GM19463 (cell line): ENCODE data around the gene CLSTN2.

Source experiments
- ATAC-seq: cut with Tn5 transposase; IDR thresholded peaks from one replicate; pipeline ENCODE4 v1.9.1; 2021; ENCODE audit warnings: mild to moderate bottlenecking, moderate library complexity; ENCODE audit not compliant: unreplicated experiment

The CLSTN2 gene

DNA sequence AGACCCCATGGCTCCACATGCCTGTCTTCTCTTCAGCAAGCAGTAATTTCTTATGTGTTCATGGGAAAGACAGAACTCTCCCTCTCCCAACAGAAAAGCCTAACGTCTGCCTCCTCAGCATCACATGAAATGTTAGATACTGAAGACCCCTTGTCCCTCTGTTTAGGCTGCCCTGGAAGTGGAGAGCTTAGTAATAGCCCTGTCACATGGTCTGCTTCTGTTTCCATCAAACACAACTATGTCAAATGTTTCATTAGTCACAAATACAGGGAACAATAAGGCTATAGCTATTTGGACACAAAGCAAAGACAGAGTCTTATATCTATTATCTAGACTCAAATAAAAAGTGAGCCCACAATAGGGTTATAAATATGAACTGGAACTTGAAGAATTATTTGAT, 552.6 kb downstream of the CLSTN2 start:
- ATAC-seq, result no peak

DNA sequence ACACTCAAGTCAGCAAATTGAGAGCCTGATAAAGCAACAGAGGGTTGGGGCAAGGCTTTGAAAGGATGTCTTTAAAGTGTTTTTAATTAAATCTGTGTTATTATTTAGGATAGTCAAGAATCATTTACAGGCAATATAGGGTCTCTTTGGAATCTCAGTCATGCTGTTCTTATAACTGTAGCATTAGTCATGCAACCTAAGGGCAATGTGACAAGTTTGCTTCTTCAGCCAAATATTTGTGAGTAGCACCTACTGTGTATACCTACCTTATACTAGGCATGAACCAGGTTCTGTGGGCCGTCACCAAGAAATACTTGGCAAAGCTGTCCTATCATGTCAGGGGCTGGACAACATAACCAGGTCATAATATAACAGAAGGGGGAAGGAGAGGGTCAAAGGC, 558.3 kb downstream of the CLSTN2 start:
- no peak for ATAC-seq

DNA sequence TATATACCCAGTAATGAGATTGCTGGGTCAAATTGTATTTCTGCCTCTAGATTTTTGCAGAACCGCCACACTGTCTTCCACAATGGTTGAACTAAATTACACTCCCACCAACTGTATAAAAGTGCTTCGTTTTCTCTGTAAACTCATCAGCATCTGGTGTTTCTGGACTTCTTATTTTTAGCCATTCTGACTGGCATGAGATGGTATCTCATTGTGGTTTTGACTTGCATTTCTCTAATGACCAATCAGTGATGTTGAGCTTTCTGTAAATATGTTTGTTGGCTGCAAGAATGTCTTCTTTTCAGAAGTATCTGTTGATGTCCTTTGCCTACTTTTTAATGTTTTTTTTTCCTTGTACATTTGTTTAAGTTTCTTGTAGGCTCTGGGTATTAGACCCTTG, 560.0 kb downstream of the CLSTN2 start:
- ATAC-seq, result no peak

DNA sequence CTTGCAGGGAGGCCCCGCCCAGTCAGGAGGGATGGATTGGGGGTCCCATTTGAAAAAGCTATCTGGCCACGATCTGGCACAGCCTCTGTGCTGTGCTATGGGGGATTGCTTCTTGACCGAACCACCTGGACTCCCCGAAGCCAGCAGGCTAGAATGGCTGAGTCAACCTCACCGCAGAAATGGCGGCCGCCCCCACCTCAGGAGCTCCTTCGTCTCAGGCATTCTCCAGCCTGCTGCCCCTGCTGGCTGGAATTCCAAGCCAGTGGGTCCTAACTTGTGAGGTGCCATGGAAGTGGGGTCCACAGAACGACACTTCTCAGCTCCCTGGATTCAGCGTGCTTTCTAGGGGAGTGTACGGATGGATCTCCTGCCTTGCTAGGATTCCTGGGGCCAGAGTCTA, 562.3 kb downstream of the CLSTN2 start:
- ATAC-seq, result no peak

DNA sequence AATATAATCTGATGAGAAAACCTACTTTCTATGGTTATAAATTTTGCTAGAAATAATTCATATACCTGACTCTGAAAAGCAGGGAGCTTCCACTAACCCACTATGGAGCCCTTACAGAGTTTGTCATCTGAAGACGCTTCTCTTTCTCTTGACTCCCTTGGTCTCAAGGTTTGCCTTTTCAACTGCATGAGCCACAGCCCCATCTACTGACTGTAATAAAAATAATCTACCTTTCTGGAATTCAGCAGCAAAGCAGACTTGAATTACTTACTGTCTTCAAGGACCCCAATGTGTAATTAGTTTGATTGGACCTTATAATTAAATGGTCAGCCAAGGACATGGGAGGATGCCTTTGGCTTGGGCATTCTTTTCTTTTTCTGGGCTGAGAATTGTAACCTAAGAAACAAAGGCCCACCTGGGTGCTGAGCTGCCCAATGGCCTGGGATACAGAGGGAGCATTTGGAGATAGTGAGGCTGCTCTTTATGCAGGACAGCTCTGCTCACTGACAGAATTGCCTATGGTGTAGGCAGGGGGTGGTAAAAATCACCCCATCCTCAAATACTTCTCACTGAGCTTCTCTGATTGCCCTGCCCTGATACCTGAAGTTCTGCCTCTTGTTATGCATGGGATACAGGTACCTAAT, 564.3 kb downstream of the CLSTN2 start:
- no peak for ATAC-seq

DNA sequence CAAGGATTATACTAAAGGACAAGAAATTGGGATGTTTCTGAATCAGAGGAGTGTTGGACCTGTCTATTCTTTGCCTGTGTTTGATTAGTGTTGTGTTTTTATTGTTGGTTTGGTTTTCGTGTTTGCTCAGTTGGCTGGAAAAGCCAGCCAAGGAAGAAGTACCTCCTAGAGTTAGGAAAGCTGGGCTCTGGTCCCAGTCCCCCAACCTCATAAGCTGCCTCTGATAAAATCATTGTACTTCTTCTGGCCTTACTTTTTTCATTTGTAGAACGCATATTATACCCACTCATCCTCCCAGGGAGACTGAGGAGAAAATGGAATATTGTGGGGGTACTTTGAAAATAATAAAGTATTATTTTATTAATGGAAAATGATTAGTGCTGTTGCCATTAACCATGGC, 565.5 kb downstream of the CLSTN2 start:
- ATAC-seq, result no peak

DNA sequence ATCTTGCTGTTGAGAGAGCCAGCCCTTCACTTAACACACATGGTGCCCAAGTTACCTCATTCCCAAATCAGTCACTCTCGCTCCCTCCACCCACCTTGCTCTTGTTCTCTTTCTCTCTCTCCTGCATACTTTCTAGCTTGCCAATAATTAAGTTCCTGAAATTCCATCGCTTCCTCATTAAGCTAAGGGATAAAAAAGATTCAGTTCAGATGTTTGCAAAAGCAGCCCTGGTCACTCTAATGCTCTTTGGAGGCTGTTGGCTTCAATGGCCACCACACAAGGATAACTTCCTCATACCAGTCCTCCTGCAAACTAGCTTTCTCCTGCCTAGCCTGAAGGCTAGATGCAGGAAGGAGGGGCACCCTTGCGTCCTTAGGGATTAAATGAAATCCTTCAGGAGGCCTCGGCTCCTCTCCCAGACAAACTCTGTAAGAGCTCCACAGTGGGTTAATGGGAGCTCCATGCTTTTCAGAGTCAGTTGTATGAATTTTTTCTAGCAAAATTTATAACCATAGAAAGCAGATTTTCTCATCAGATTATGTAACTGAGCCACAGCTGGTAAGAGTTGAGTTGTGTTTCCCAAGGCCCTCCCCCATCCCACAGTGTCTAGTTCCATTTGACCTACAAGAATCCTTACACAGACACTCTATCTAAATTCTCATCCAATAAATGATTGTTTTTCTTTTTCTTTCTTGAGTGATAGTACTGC, 566.2 kb downstream of the CLSTN2 start:
- no peak for ATAC-seq

DNA sequence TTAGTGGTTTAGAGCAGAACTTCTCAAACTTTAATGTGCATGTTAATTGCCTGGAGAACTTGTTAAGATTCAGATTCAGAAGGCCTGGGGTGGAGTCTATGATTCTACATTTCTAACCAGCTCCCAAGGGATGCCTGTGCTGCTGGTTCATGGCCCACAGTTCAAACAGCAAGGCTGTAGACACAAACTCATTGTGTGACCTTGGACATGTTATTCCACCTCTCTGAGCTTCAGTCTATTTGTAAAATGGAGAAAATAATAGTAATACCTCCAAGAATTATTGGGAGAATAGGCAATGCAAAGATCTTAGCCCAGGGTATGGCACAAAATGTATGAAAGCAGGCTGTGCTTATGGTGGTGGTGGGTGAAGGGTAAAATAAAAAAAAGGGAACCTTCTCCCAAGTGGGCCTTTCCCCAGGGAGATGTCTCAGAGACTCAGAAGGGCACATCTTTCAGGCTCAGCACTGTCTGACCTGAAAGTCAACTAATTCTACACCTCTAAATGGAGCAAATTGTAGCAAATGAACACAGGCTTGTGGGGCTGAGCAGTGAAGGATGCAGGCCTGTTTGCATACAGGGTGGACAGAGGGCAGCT, 566.9 kb downstream of the CLSTN2 start:
- ATAC-seq, result no peak

DNA sequence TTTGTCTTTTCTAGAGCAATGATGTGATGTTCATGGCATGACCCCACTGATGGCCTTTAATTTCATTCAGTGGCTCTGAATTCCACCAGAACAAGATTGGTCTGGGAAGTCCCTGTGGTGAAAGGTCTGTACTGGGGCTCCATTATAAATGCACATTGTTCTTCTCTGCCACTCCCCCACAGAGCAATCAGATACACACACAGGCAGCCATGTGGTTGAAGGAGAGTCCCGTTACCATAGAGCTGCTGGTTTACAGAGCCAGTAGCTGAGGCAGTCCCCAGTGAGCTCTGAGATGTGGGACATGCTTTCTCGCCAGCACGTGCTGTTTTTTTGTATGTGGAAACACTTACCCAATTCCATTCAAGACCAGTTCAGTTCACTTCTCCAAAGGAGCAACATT, 570.2 kb downstream of the CLSTN2 start:
- ATAC-seq, result peak; percentile 97

DNA sequence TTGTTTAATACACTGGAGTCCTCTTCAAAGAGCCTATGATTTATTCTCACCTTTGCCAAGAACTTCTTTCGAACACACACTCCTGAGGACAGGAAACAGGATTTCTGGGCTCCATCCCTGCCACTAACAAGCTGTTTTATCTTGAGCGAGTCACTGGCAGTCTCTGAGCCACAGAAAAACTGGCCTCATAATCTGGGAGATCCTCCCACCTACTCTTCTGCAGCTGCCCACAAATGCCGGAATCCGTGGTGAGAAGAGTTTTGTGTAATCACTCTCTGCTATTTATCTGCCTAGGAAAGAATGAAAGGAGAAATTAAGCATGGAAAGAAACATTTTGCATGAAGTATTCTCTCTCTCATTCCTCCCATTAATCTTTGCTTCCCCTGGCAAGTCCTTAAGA, 570.9 kb downstream of the CLSTN2 start:
- no peak for ATAC-seq

DNA sequence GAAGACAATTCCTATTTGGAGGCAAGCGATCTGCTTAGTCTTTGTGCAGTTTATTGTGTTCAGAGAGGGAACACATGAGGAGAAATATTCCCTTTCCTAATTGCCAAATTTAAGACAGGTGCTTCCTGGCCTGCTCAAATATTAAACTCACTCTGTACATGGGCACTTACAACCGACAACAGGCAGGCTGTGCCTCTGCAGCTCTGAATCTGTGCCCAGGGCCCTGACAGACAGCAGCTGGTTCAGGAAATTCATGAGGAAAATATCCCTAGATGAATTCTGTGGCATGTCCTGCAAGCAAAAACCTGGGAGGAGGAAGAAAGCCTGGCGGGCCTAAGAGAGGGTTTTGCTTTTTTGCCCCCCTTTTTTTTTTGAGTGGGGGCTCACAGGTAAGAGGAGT, 573.6 kb downstream of the CLSTN2 start:
- no peak for ATAC-seq

DNA sequence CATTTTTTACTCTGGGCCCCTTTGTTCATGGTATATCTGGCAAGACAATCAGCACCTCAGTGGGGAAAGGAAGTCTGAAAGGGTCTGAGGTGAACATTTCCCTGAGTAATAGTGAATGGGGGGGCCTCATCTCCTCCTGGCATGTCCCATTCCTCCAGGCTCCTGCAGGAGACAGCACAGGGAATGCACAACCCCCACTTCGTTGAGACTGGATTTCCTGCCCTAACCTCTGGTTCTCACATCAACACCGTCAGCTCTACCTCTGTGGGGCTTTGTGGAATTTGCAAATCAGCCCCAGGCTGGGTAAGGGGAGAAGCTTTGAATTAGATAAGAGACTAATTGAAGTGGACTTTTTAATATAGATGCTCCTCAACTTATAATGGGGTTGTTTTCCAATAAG, 574.5 kb downstream of the CLSTN2 start:
- ATAC-seq, result no peak

DNA sequence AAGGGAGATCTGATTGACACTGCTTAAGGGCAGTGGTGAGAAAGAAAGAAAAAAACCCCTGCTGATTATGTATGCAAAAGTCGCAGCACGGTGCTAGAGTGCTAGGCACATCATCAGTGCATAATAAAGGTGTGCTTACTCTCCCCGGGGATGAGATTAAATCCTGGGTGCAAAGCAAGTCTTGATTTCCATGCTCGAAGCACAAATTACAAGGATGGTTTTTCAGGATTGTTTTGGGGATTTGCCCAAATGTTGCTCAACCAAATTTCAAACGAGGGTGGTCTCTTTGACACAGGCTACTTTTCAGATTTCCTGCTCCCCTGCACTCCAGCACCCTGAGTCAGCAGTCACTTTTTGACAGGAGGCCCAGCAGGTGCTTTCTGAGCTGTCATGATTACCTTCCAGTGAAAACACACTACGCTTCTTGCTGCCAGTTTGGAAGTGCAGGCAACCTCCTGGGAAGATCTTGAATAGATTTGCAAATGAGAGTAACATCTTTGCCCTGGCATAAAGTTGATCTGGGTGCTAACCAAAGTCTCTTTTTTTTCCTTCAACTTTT, 575.4 kb downstream of the CLSTN2 start:
- ATAC-seq, result no peak

DNA sequence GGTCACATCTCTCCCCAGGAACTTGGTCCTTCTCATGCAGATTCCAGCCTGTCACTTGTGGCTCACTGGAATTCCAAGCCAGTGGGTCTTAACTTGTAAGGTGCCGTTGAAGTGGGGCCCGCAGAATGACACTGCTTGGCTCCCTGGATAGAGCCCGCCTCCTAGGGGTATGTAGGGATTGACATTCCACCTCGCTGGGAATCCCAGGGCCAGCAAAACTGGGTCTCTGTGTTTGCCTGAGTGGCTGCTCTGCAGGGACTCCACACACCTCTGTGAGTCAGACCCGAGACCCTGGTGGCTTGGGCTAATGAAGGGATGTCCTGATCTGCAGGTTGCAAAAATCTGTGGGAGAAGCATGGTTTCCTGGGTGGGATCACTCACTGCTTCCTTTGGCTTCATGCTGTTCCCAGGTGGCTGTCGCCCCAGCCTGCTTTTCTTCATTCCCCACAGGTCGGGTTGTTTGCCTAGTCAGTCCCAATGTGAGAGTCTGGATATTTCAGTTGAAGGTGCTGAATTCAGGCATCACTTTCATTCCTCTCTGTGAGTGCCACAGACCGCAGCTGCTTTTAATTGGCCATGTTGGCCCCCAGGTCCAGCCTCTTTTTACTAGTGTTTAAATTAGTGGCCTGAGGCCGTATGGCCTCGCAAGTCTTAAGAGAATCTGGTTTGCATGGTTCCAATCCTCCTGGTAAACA, 586.9 kb downstream of the CLSTN2 start:
- ATAC-seq, result no peak

DNA sequence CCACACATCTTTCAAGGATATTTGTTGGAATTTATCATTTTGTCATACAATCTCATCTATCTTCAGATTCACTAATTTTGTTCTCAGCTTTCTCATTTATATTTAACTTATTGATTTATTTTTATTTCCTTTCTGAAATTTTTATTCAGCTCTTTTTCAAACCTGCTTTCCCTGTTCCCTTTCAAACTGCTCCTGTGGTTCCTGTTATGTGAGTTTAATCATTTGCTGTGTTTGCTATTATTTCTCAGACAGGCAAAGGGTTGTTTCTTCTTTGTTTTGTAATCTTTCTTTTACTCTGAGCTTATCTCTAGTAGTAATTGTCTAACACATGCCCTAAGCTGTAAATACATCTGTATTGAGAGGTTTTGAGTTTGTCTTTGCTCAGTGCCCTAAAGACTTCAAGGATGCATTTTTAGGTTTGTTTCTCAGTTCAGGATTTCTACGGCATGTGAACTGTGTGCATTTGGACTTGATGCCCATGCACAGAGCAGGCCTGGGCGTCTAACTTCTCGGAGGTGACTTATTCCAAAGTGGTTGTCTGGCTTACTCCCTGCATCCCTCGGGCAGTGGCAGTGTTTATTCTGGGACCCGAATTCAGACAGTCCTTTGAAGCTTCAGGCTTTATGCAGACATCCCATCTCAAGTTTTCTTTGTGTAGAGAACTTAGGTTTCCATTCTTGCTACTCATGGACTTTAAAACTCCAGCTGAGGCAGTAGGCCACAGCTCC, 587.8 kb downstream of the CLSTN2 start:
- no peak for ATAC-seq

DNA sequence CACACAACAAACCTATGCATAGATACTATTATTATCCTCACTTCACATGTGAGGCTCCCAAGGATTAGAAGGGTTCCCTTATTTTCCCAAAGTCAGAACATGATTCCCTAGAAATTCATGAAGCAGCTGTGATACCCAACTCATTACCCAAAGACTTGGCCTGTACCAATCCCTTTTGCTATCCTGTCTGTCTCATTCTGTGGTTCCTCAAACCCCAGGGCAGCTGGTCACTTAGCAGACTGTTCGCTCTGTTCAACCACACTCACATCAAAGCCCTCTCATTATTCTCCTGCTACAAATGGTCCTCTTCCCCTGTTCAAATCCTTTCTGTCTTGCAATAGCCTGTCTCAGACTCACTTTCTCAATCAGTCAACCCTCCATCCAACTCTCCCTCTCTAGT, 588.6 kb downstream of the CLSTN2 start:
- no peak for ATAC-seq

DNA sequence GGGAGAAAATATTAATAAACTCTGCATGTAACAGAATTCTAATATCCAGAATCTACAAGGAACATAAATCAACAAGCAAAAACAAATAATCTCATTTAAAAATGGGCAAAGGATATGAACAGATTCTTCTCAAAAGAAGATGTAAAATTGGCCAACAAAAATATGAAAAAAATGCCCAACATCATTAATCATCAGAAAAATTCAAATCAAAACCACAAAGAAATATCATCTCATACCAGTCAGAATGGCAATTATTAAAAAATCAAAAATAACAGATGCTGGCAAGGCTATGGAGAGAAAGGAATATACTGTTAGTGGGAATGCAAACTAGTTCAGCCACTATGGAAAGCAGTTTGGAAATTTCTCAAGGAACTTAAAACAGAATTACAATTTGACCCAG, 592.2 kb downstream of the CLSTN2 start:
- no peak for ATAC-seq

DNA sequence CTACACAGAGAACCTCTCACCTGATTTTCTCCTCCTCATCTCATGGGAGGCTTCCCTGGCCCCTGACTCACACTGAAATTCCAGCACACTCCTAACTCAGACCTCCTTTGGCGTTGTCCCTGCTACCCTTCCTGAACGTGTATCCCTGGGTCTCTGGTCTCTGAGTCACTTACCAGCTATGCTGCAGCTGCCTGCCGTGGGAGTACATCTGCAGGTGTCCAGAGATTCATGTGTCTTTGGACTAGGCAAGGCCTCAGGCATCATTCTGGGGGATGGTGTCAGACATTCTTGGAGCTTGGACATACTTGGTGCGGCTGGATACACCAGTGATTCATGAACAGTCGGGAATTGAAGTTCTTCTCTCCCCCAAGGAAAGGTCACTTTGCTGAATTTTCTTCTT, 594.1 kb downstream of the CLSTN2 start:
- no peak for ATAC-seq

DNA sequence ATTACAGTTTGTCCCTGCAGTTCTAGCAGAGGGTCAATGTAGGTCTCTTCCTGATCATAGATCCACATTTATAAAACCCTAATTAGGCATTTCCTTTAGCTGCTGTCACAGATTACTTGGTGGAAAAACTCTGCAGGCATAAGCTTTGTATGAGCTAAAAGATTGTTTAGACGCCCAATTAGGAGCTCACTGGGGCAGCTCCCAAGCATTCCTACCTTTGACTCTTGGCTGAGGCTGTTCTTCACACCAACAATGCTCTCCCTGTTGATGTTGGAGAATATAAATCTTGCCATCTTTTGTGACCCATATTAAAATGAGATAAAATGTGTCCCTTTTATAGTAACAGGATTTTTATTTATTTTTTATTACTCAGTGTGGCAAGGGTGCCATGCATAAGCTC, 594.6 kb downstream of the CLSTN2 start:
- ATAC-seq, result no peak

DNA sequence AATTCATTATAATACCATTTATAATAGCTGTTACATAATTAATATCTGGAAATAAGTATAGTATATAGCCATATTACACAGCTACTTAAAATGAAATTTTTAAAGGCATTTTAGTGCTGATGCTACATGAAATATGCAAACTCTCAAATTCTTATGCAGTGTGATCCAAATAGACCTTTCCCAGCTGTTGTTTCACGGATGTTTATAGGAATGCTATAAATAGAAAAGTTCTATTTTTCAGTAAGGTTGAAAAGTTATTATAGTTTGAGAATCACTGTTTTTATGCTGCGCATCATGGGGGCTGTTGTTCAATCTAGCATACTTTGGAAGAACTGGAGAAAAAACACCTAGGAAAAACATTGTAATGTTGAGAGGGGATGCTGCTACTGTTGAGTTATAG, 595.1 kb downstream of the CLSTN2 start:
- ATAC-seq, result no peak

DNA sequence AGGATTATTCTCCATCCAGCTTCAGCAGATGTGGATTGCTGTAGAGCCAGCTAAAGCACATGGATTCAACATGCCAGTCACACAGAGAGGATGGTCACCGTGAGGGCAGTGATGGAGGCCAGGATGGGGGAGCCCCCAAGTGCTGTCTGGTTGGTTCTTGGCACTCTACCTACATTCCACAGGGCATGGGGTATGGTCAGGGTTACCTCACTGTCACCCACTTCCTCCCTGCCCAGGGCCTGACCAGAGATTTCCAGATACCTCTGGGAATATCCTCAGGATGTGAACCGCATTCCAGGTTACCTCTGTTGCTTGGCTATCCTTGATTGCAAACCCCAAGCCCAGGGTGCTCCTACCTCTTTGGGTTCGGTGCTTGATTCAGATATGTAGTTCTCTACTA, 595.6 kb downstream of the CLSTN2 start:
- ATAC-seq, result no peak
